ENCODE results near the gene PRSS53. TPM values are rescaled to one million over a fixed set of nuclear protein-coding genes. Genes with fewer than 3 reads are reported as not detected.

Gene PRSS53
- total RNA-seq, 1 experiment from 2014 or later, result 3.4 TPM

DNA sequence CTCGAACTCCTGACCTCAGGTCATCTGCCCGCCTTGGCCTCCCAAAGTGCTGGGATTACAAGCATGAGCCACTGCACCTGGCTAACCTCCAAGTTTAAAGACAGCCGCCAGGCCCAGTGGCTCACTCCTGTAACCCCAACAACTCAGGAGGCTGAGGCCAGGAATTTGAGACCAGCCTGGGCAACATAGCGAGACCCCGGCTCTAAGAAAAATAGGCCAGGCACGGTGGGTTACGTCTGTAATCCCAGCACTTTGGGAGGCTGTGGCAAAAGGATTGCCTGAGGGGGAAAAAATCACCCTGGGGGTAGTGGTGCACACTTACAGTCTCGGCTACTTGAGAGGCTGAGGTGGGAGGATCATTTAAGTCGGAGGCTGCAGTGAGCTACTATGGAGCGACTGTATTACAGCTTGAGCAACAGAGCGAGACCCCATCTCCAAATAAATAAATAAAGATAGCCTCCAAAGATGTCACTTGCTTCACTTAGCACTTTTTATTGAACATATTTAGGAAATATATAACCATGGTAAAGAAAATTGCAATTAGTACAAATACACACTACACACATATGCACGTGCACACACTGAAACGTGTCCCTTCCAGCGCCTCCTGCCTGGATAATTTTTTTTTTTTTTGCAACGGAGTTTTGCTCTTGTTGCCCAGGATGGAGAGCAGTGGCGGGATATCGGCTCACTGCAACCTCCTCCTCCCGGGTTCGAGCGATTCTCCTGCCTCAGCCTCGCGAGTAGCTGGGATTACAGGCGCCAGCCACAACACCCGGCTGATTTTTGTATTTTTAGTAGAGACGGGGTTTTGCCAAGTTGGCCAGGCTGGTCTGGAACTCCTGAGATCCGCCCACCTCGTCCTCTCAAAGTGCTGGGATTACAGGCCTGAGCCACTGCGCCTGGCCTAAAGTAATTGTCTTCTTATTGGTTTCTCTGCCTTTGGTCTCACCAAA lies 18.0 kb upstream of the PRSS53 start:
- intact Hi-C loops (cut with micrococcal nuclease; ENCODE audit: unreplicated experiment), result no loop called here

DNA sequence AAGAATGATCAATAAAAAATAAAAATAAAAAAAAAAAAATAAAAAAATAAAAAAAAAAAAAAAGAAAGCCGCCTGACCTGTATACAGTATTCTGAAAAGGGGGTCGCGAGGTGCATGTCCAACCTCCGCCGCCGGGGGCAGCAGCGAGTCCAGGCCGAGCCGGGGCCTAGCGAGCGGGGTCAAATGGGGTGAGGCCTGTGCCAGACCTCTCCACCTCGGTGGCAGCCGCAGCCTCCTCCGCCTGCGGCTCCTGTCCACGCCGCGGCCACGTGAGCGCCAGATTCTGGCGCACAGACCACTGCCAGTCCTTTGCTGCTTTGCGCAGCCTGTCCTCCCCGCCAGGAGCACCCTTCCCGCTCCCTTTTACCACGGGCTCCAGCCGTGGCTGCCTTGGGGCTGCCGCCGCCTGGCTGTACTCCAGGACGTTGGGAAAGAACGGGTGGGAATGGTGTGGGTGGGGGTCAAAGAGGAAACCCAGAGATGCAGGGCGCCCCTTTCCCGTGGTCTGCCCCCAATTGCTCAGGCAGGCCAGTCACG lies 17.0 kb upstream of the PRSS53 start:
- H3K4me1 ChIP-seq (ENCODE audit: control insufficient read depth, insufficient read depth, low read length), result peaks cover 9% of the 10 kb centered on the region; the same call in 1 of the 2 replicates
- no peak for DNase-seq (ENCODE audit: low read depth, low spot score)
- POLR2A ChIA-PET, result no interaction called here
- peak; percentile 80 for ATAC-seq
- TF ChIP-seq, protein P1, sequence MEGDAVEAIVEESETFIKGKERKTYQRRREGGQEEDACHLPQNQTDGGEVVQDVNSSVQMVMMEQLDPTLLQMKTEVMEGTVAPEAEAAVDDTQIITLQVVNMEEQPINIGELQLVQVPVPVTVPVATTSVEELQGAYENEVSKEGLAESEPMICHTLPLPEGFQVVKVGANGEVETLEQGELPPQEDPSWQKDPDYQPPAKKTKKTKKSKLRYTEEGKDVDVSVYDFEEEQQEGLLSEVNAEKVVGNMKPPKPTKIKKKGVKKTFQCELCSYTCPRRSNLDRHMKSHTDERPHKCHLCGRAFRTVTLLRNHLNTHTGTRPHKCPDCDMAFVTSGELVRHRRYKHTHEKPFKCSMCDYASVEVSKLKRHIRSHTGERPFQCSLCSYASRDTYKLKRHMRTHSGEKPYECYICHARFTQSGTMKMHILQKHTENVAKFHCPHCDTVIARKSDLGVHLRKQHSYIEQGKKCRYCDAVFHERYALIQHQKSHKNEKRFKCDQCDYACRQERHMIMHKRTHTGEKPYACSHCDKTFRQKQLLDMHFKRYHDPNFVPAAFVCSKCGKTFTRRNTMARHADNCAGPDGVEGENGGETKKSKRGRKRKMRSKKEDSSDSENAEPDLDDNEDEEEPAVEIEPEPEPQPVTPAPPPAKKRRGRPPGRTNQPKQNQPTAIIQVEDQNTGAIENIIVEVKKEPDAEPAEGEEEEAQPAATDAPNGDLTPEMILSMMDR (IDR thresholded peaks at IDR 0.05), result peak; percentile 98
- TF ChIP-seq SIN3A (IDR thresholded peaks at IDR 0.05; ENCODE audit: borderline replicate concordance, insufficient read depth, low read depth, low read length) (0 out of 2 replicates have a peak, but pooled peaks have one; percentile 30), POLR2AphosphoS5 (IDR thresholded peaks at IDR 0.05; ENCODE audit: low read depth, low read length) (no peak)
- TF ChIP-seq, protein P2, sequence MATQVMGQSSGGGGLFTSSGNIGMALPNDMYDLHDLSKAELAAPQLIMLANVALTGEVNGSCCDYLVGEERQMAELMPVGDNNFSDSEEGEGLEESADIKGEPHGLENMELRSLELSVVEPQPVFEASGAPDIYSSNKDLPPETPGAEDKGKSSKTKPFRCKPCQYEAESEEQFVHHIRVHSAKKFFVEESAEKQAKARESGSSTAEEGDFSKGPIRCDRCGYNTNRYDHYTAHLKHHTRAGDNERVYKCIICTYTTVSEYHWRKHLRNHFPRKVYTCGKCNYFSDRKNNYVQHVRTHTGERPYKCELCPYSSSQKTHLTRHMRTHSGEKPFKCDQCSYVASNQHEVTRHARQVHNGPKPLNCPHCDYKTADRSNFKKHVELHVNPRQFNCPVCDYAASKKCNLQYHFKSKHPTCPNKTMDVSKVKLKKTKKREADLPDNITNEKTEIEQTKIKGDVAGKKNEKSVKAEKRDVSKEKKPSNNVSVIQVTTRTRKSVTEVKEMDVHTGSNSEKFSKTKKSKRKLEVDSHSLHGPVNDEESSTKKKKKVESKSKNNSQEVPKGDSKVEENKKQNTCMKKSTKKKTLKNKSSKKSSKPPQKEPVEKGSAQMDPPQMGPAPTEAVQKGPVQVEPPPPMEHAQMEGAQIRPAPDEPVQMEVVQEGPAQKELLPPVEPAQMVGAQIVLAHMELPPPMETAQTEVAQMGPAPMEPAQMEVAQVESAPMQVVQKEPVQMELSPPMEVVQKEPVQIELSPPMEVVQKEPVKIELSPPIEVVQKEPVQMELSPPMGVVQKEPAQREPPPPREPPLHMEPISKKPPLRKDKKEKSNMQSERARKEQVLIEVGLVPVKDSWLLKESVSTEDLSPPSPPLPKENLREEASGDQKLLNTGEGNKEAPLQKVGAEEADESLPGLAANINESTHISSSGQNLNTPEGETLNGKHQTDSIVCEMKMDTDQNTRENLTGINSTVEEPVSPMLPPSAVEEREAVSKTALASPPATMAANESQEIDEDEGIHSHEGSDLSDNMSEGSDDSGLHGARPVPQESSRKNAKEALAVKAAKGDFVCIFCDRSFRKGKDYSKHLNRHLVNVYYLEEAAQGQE (IDR thresholded peaks at IDR 0.05; ENCODE audit: insufficient read depth in 1 of 2, low read depth in 2 of 2, low read length in 1 of 2), result no peak
- in situ Hi-C loops (cut with HindIII; ENCODE audit: low pct_unique_long_range_greater_than_20kb, low sequenced_read_pairs), result no loop called here
- H3K4me3 ChIP-seq (ENCODE audit: low read depth in 2 of 2, low read length in 2 of 2), result peak overlapping the region in 1 of 2 experiments; percentile 38; a peak in 2 of 4 replicates
- intact Hi-C loops (cut with micrococcal nuclease; ENCODE audit: unreplicated experiment), result no loop called here
- H3K27me3 ChIP-seq (ENCODE audit: control insufficient read depth, insufficient read depth, low read length), result no peaks in the 10 kb centered on the region
- no peaks in the 10 kb centered on the region for H3K9me3 ChIP-seq (ENCODE audit: control insufficient read depth, insufficient read depth, low read depth, low read length)
- peak overlapping the region; percentile 69 for H3K27ac ChIP-seq (ENCODE audit: low read length)
- H3K36me3 ChIP-seq (ENCODE audit: control insufficient read depth, insufficient read depth, low read length), result no peaks in the 10 kb centered on the region; the same call in 1 of the 2 replicates
- CTCF ChIA-PET, result no interaction called here
- no TSS peak for BruUV-seq (replicated peaks)

More for the DNA sequence above, 18.0 kb upstream of the PRSS53 start:
- Histone ChIP-seq H3K27me3 (ENCODE audit: control insufficient read depth, insufficient read depth, low read length) (no peaks in the 10 kb centered on the region), H3K36me3 (ENCODE audit: control insufficient read depth, insufficient read depth, low read length) (no peaks in the 10 kb centered on the region; the same call in 1 of the 2 replicates), H3K4me3 (ENCODE audit: low read depth in 2 of 2, low read length in 2 of 2) (no peak overlapping the region), H3K9me3 (ENCODE audit: control insufficient read depth, insufficient read depth, low read depth, low read length) (no peaks in the 10 kb centered on the region), H3K4me1 (ENCODE audit: control insufficient read depth, insufficient read depth, low read length) (peaks cover 9% of the 10 kb centered on the region; the same call in 1 of the 2 replicates), H3K27ac (ENCODE audit: low read length) (no peak overlapping the region)
- CTCF ChIA-PET, result interaction anchor here (0.7 kb wide), 1 partner anchor 237 kb away, joined by 5 read pairs; no protein-coding TSS in a partner anchor
- TF ChIP-seq POLR2AphosphoS5 (IDR thresholded peaks at IDR 0.05; ENCODE audit: low read depth, low read length), result no peak
- TF ChIP-seq SIN3A (IDR thresholded peaks at IDR 0.05; ENCODE audit: borderline replicate concordance, insufficient read depth, low read depth, low read length), result no peak
- TF ChIP-seq, protein P2 (IDR thresholded peaks at IDR 0.05; ENCODE audit: insufficient read depth in 1 of 2, low read depth in 2 of 2, low read length in 1 of 2), result no peak
- TF ChIP-seq, protein P1 (IDR thresholded peaks at IDR 0.05), result no peak
- TF ChIP-seq TCF7L2 (IDR thresholded peaks at IDR 0.05; ENCODE audit: low read depth, low read length), result no peak
- no peak for DNase-seq (ENCODE audit: low read depth, low spot score)
- ATAC-seq, result no peak
- in situ Hi-C loops (cut with HindIII; ENCODE audit: low pct_unique_long_range_greater_than_20kb, low sequenced_read_pairs), result no loop called here
- POLR2A ChIA-PET, result no interaction called here
- BruUV-seq (replicated peaks), result no TSS peak
